Endothelial cell of umbilical vein (primary cell): Measurements from ENCODE around the gene CTIF. TPM values are rescaled to one million over a fixed set of nuclear protein-coding genes. Genes with fewer than 3 reads are reported as not detected.

ENCODE experiments used
- BruUV-seq: library from RNA; stranded (reverse); fragments of 400-500 nt; replicated peaks from 2 replicates; lab custom pipeline; 2021; lab: Mats Ljungman, UMichigan
- CTCF ChIA-PET: fragments of 300-600, 350-600 bp; sonication (Branson Sonifier 250); formaldehyde crosslinking; loops from one replicate; lab custom pipeline; 2021; ENCODE audit warnings: antibody characterized with exemption, inconsistent platforms; lab: Charles Lee
- POLR2A ChIA-PET: fragments of 300-600, 350-600 bp; sonication (Branson Sonifier 250); formaldehyde crosslinking; loops from one replicate; lab custom pipeline; 2021; ENCODE audit warnings: antibody characterized with exemption, inconsistent platforms; lab: Charles Lee
- DNase-seq: peaks from one replicate; pipeline ENCODE4 v3.0.0-alpha.2; 2011; ENCODE audit warnings: low read depth, low spot score
- FAIRE-seq: peaks from 2 replicates; lab custom pipeline; 2011; peaks lifted over from hg19 to GRCh38; lab: Jason Lieb, UNC
- H2AFZ ChIP-seq: 2 replicates; pipeline ENCODE4 v1.6.0; 2012; ENCODE audit warnings: low read depth, low read length, control low read depth, inconsistent platforms
- H3K27ac ChIP-seq: 2 replicates; pipeline ENCODE4 v1.5.1; 2011; ENCODE audit warnings: low read depth, mild to moderate bottlenecking, control low read depth, low read length, moderate library complexity; ENCODE audit not compliant: insufficient read depth
- H3K27me3 ChIP-seq, 2 experiments: 2 replicates each; pipeline versions ENCODE4 v1.6.0 to v1.6.1; 2011; ENCODE audit warnings: low read length in 2 of 2, mixed read lengths in 1 of 2; ENCODE audit not compliant: control insufficient read depth in 2 of 2, insufficient read depth in 2 of 2
- H3K36me3 ChIP-seq, 2 experiments: 2 replicates in 1 of 2; 3 replicates in 1 of 2; pipeline ENCODE4 v1.5.1; 2011; ENCODE audit warnings: low read length in 2 of 2, mild to moderate bottlenecking in 1 of 2, moderate library complexity in 1 of 2; ENCODE audit not compliant: control insufficient read depth in 2 of 2, insufficient read depth in 2 of 2; ENCODE audit errors: extremely low read depth in 1 of 2
- H3K4me1 ChIP-seq: 3 replicates; pipeline ENCODE4 v1.5.1; 2011; ENCODE audit warnings: mild to moderate bottlenecking, low read length; ENCODE audit not compliant: control insufficient read depth, insufficient read depth; ENCODE audit errors: extremely low read depth
- H3K4me2 ChIP-seq: 2 replicates; pipeline ENCODE4 v1.6.1; 2011; ENCODE audit warnings: low read length, control low read depth, mixed read lengths; ENCODE audit not compliant: insufficient read depth
- H3K4me3 ChIP-seq, 3 experiments: fragments of 200-600 bp in 1 of 3; sonication (generic), shearing (Covaris generic) in 1 of 3; replicated peaks in 1 of 3; 2 replicates each; pipeline ENCODE4 v1.5.1; 2011 to 2016; ENCODE audit warnings: control low read depth in 3 of 3, low read length in 3 of 3, mild to moderate bottlenecking in 2 of 3, inconsistent platforms in 1 of 3, low read depth in 1 of 3, moderate library complexity in 1 of 3; ENCODE audit not compliant: insufficient read depth in 1 of 3
- H3K79me2 ChIP-seq: 2 replicates; pipeline ENCODE4 v1.6.0; 2012; ENCODE audit warnings: low read length, inconsistent platforms; ENCODE audit not compliant: control insufficient read depth, insufficient read depth
- H3K9ac ChIP-seq: replicated peaks from 2 replicates; pipeline ENCODE3; 2011; ENCODE audit warnings: low read length, control low read depth; ENCODE audit not compliant: insufficient read depth; ENCODE audit errors: extremely low read depth
- H3K9me1 ChIP-seq: replicated peaks from 3 replicates; pipeline ENCODE4 v1.6.0; 2011; ENCODE audit warnings: mild to moderate bottlenecking, low read length; ENCODE audit not compliant: control insufficient read depth, insufficient read depth; ENCODE audit errors: extremely low read depth
- H3K9me3 ChIP-seq: replicated peaks from 2 replicates; pipeline ENCODE4 v1.5.1; 2012; ENCODE audit warnings: low read length, inconsistent platforms; ENCODE audit not compliant: control insufficient read depth, insufficient read depth
- H4K20me1 ChIP-seq: replicated peaks from 2 replicates; pipeline ENCODE3; 2011; ENCODE audit warnings: mild to moderate bottlenecking, low read length; ENCODE audit not compliant: control insufficient read depth, insufficient read depth; ENCODE audit errors: extremely low read depth
- EZH2 ChIP-seq: IDR thresholded peaks from 2 replicates; pipeline ENCODE4 v1.6.1; 2012; ENCODE audit warnings: borderline replicate concordance, low read depth, mild to moderate bottlenecking, moderate library complexity, low read length, inconsistent platforms; ENCODE audit not compliant: severe bottlenecking
- FOS ChIP-seq: IDR thresholded peaks from 2 replicates; pipeline ENCODE4 v1.6.1; 2011; ENCODE audit warnings: mild to moderate bottlenecking, low read length, moderate library complexity, borderline replicate concordance; ENCODE audit not compliant: insufficient read depth
- GATA2 ChIP-seq: IDR thresholded peaks from 2 replicates; pipeline ENCODE4 v1.7.0; 2011; ENCODE audit warnings: low read depth, mild to moderate bottlenecking, moderate library complexity, mixed read lengths, low read length; ENCODE audit not compliant: insufficient read length, insufficient read depth
- JUN ChIP-seq: IDR thresholded peaks from 2 replicates; pipeline ENCODE4 v1.6.1; 2011; ENCODE audit warnings: borderline replicate concordance, low read depth; ENCODE audit not compliant: insufficient read length, insufficient read depth
- MAX ChIP-seq: IDR thresholded peaks from 2 replicates; pipeline ENCODE4 v1.6.1; 2011; ENCODE audit not compliant: insufficient read depth, insufficient read length
- MYC ChIP-seq: IDR thresholded peaks from one replicate; pipeline ENCODE4 v1.6.1; 2011; ENCODE audit warnings: mild to moderate bottlenecking, low read depth, low read length
- POLR2A ChIP-seq: IDR thresholded peaks from 2 replicates; pipeline ENCODE4 v1.6.1; 2012; ENCODE audit warnings: low read depth, mild to moderate bottlenecking, control low read depth, low read length
- POLR2AphosphoS5 ChIP-seq: IDR thresholded peaks from 2 replicates; pipeline ENCODE4 v1.6.1; 2012; ENCODE audit warnings: low read depth, mild to moderate bottlenecking, control low read depth, low read length, moderate library complexity; ENCODE audit not compliant: insufficient read depth
- dilution Hi-C: fragments of 300-500 bp; cut with MboI; formaldehyde crosslinking; loops from one replicate; pipeline ENCODE4 v1.15.0; 2019; ENCODE audit warnings: low sequenced_read_pairs; ENCODE audit not compliant: extremely low pct_ligation_motif_present
- intact Hi-C: fragments of 100-400 bp; cut with micrococcal nuclease; formaldehyde crosslinking; loops from one replicate; pipeline ENCODE4 v1.10.0; 2022
- polyA plus RNA-seq, 4 experiments: library from polyadenylated mRNA; depleted of rRNA in 3 of 4; stranded (reverse) in 3 of 4; unstranded in 1 of 4; fragments of >200 nt; gene quantifications; 2 replicates each; pipeline versions ENCODE4 v1.2.1 to v1.2.3, GENCODE V29; 2011 to 2012; ENCODE audit warnings: missing spikeins in 1 of 4
- total RNA-seq: library from RNA; stranded (reverse); gene quantifications from 2 replicates; pipeline ENCODE4 v1.2.3, GENCODE V29; 2021
- TF ChIP-seq, protein P1 (sequence below), 2 donors: IDR thresholded peaks; 1 replicate in 1 of 2; 2 replicates in 1 of 2; pipeline ENCODE4 v1.5.1; 2011; ENCODE audit warnings: low read length in 2 of 2, mild to moderate bottlenecking in 2 of 2, moderate library complexity in 2 of 2, control low read depth in 1 of 2, inconsistent platforms in 1 of 2, low read depth in 1 of 2; ENCODE audit not compliant: insufficient read depth in 1 of 2; ENCODE audit errors: extremely low read depth in 1 of 2

The CTIF gene
- total and polyA plus RNA-seq, 2 donors (not counting 3 experiments of a cell fraction or from before 2014, with no cell fraction given) = 20.9 to 57.7 TPM

- intact Hi-C loops = no loop called here
- Histone ChIP-seq H3K4me3 (no peak overlapping the region), H3K9ac (no peak overlapping the region), H3K4me2 (no peak overlapping the region), H4K20me1 (no peaks in the 10 kb centered on the region), H3K9me1 (no peaks in the 10 kb centered on the region), H3K27ac (no peak overlapping the region), H2AFZ (no peak overlapping the region), H3K79me2 (no peaks in the 10 kb centered on the region), H3K4me1 (peaks cover 10% of the 10 kb centered on the region), H3K36me3 (no peaks in the 10 kb centered on the region), H3K27me3 (no peaks in the 10 kb centered on the region), H3K9me3 (no peaks in the 10 kb centered on the region)
- POLR2A ChIA-PET = no interaction called here
- no peak for FAIRE-seq
- CTCF ChIA-PET = interaction anchor here (0.7 kb wide), 1 partner anchor 21 kb away, joined by 3 read pairs; no protein-coding TSS in a partner anchor
- no peak for TF ChIP-seq POLR2AphosphoS5
- TF ChIP-seq MYC = no peak
- TF ChIP-seq EZH2 = no peak
- TF ChIP-seq MAX = no peak
- TF ChIP-seq, protein P1, sequence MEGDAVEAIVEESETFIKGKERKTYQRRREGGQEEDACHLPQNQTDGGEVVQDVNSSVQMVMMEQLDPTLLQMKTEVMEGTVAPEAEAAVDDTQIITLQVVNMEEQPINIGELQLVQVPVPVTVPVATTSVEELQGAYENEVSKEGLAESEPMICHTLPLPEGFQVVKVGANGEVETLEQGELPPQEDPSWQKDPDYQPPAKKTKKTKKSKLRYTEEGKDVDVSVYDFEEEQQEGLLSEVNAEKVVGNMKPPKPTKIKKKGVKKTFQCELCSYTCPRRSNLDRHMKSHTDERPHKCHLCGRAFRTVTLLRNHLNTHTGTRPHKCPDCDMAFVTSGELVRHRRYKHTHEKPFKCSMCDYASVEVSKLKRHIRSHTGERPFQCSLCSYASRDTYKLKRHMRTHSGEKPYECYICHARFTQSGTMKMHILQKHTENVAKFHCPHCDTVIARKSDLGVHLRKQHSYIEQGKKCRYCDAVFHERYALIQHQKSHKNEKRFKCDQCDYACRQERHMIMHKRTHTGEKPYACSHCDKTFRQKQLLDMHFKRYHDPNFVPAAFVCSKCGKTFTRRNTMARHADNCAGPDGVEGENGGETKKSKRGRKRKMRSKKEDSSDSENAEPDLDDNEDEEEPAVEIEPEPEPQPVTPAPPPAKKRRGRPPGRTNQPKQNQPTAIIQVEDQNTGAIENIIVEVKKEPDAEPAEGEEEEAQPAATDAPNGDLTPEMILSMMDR (IDR thresholded peaks at IDR 0.05; ENCODE audit: extremely low read depth in 1 of 2, insufficient read depth in 1 of 2, low read depth in 1 of 2, low read length in 2 of 2) = no peak
- no peak for TF ChIP-seq GATA2
- no peak for TF ChIP-seq FOS
- TF ChIP-seq POLR2A = no peak
- TF ChIP-seq JUN = no peak
- dilution Hi-C loops = no loop called here
- BruUV-seq = no TSS peak
- no peak for DNase-seq
These were observed 197.8 kb downstream of the CTIF start for GRCh38 chr18:48736321-48737260.
